SJCRH30 (cell line): Measurements from ENCODE around the gene ZDHHC18. TPM values are rescaled to one million over a fixed set of nuclear protein-coding genes. Genes with fewer than 3 reads are reported as not detected.
"Not testable (repeated sequence)": the region's sequence is repeated elsewhere in the genome, so short reads cannot be mapped to it uniquely, and the experiment has no call there.

Experiments used
- DNase-seq, 2 experiments: peaks; one replicate each; pipeline ENCODE4 v3.0.0-alpha.2; 2015 to 2020
- H3K27ac ChIP-seq: fragments of 250-450 bp; sonication (Bioruptor Pico); 2 replicates; pipeline ENCODE4 v1.5.1; 2020; ENCODE audit warnings: mild to moderate bottlenecking, moderate library complexity
- H3K27me3 ChIP-seq: fragments of 250-450 bp; sonication (Bioruptor Pico); 2 replicates; pipeline ENCODE4 v1.5.1; 2020; ENCODE audit warnings: mild to moderate bottlenecking, moderate library complexity
- H3K36me3 ChIP-seq: fragments of 250-450 bp; sonication (Bioruptor Pico); 2 replicates; pipeline ENCODE4 v1.5.1; 2020; ENCODE audit warnings: mild to moderate bottlenecking, moderate library complexity
- H3K4me1 ChIP-seq: fragments of 250-450 bp; sonication (Bioruptor Pico); 2 replicates; pipeline ENCODE4 v1.5.1; 2020; ENCODE audit warnings: mild to moderate bottlenecking, moderate library complexity
- H3K4me3 ChIP-seq: fragments of 250-450 bp; sonication (Bioruptor Pico); 2 replicates; pipeline ENCODE4 v1.5.1; 2020; ENCODE audit warnings: mild to moderate bottlenecking, moderate library complexity
- H3K9me3 ChIP-seq: fragments of 250-450 bp; sonication (Bioruptor Pico); replicated peaks from 2 replicates; pipeline ENCODE4 v1.5.1; 2020; ENCODE audit warnings: mild to moderate bottlenecking, moderate library complexity
- total RNA-seq: library from RNA; depleted of rRNA; stranded (reverse); fragments of >200 nt; shearing (Covaris generic); gene quantifications from 2 replicates; pipeline ENCODE4 v1.2.3, GENCODE V29; 2014

The ZDHHC18 gene
- total RNA-seq, 1 experiment from 2014 or later, result 31.8 TPM

DNA sequence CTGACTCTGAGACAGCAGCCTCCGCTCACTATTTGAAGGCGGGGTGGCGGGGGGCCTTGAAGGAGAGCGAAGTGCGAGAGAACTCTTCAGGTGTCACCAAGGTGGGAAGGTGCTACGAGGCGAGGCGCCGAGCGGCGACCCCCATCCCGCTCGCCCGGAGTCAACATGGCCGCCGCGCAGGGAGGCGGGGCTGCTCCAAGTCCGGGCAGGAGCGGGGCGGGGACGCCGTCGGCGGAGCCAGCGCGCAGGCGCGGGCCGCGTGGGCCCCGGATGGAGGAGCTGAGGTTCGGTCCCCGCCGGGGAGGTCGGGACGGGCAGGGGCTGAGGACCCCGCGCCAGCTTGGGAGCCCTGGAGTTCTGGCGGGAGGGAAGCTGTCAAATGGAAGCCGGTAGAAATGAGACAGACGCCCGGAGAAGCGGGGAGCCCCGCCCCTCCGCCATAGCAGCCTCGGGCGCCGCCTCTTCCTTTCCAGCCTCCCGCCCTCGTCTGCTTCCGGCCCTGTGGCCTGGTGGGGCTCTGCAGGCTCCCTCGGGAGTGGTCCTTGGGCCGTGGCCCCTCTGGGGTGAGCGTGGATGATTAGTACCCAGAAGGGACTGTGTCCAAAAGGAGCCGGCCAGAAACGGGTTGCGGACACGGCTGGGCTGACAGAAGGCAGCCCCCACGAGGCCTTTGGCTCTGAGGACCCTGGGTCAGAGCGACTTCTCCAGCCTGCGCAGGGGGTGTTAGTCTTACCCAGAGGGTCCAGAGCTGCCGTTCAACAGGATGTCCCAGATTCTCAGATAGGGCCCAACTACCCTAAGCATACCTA lies 38.6 kb upstream of the ZDHHC18 start, which contains the start of gene PIGV:
Gene PIGV (plus strand): TSS at position 245 of the 809 bp plus-strand sequence. CDS start 2,866 bp downstream, outside the sequence.
- Histone ChIP-seq H3K27ac (peak within 1 kb of the TSS; percentile 77), H3K4me3 (peak within 1 kb of the TSS; percentile 68), H3K27me3 (no peaks in the 10 kb centered on the region), H3K9me3 (no peaks in the 10 kb centered on the region), H3K36me3 (peaks cover 8% of the 10 kb centered on the region), H3K4me1 (peaks cover 26% of the 10 kb centered on the region)
- peak; percentile 92 for DNase-seq

DNA sequence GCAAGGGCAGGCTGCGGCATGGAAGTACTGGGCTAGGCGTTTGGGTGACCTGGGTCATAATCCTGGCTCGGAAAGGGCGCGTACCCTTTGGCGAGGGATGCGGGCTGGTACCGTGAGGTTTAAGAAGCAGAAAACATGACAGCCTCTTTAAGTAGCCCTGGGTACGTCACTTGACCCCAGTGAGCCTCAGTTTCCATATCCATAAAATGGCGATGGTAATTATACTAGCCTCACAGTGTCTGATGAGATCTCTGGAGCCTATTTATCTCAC lies 38.0 kb upstream of the ZDHHC18 start:
- H3K9me3 ChIP-seq, result no peaks in the 10 kb centered on the region
- H3K36me3 ChIP-seq, result peaks cover 2% of the 10 kb centered on the region
- H3K27ac ChIP-seq, result peak overlapping the region; percentile 77
- no peaks in the 10 kb centered on the region for H3K27me3 ChIP-seq
- DNase-seq, result no peak
- peaks cover 24% of the 10 kb centered on the region for H3K4me1 ChIP-seq
- H3K4me3 ChIP-seq, result peak overlapping the region; percentile 68

DNA sequence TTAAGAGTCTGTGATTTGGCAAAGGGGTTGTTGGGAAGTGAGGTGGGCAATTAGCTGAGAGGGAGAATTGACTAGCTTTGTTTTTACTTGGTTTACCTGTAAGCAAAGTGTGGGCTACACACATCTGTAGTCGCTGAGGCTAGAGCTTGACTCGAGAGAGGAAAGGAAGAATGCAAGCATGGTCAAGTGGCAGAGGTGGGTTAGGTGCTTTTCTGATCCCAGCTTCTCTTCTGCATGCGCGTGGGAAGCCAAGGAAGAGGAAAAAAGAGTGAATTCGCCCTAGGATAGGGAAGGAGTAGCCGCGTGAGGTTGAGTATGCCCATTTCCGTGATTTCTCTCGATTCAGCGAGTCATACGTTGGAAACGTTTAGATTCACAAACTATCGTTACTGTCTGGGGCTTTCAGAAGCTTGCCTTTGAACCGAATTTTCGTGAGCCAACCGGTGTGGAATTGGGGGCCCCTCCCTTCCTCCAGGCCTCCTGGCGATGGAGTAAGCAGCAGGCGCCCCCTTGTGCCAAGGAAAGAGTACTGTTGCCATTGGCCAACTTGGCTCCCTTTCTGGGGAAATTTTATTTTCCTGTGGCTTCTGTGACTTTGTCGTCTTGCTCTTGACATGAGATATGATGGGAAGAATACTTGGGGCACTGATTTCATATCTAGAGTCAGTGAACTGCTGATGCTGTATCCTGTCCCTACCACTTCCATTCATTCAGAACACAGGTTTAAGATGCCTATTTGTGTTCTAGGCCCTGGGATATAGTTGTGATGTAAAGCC lies 37.5 kb upstream of the ZDHHC18 start:
- Histone ChIP-seq H3K4me1 (peaks cover 18% of the 10 kb centered on the region), H3K36me3 (no peaks in the 10 kb centered on the region), H3K27ac (peak overlapping the region; percentile 77), H3K4me3 (peak overlapping the region; percentile 68), H3K27me3 (no peaks in the 10 kb centered on the region), H3K9me3 (no peaks in the 10 kb centered on the region)
- peak; percentile 88 to 92 for DNase-seq

DNA sequence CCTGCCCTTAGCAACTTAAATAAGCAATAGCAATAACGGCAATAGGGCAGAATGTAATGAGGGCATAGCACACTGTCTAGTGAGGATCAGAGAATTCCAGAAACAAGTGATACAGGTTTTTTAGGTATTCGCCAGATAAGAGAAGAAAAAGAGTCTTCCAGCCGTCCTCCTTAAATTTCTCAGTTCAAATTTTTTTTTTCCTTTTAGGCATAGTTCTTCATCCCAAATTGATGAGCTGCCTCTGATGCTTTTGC lies 36.9 kb upstream of the ZDHHC18 start:
- Histone ChIP-seq H3K27ac (no peak overlapping the region), H3K36me3 (no peaks in the 10 kb centered on the region), H3K4me3 (no peak overlapping the region), H3K4me1 (peaks cover 16% of the 10 kb centered on the region), H3K27me3 (no peaks in the 10 kb centered on the region), H3K9me3 (no peaks in the 10 kb centered on the region)
- DNase-seq, result no peak

DNA sequence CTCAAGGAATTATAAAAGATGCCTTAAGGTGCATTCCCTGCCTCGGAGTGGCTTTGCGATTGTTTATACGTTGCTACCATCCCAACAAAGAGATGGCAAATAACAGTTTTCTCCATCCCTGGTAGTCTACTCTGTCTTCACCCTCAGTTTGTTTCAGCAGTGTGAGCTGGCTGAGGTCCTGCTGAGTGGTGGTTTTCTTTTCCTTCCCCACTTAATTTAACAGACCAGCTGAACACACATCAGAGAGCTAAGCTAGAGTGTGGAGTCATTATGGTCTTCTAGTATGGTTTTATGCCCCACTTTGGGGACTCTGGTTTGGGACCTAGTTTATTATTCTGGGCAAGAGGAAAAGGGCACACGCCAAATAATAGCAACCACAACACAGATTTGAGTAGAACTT lies 36.6 kb upstream of the ZDHHC18 start:
- no peaks in the 10 kb centered on the region for H3K9me3 ChIP-seq
- no peaks in the 10 kb centered on the region for H3K36me3 ChIP-seq
- H3K4me3 ChIP-seq, result no peak overlapping the region
- no peak for DNase-seq
- H3K27ac ChIP-seq, result no peak overlapping the region
- H3K4me1 ChIP-seq, result peaks cover 16% of the 10 kb centered on the region
- no peaks in the 10 kb centered on the region for H3K27me3 ChIP-seq

DNA sequence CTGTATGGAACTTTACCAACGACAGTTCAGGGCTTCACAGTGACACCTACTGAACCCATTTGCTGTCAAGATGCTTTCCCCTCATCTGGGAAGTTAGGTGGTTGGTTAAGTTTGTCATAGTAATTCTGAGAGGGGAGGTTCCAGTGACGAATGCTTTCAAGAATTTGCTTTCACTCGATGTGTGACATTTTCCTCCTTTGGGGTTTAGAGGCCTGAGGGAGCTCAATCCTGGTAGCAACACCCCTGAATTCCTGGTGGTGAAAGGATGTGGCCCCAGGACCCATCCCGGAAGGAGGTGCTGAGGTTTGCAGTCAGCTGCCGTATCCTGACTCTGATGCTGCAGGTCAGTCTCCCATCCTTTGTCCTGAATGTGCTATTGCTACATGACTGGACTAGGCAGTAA lies 35.9 kb upstream of the ZDHHC18 start:
- Histone ChIP-seq H3K4me1 (peaks cover 16% of the 10 kb centered on the region), H3K27me3 (no peaks in the 10 kb centered on the region), H3K27ac (no peak overlapping the region), H3K4me3 (no peak overlapping the region), H3K36me3 (no peaks in the 10 kb centered on the region), H3K9me3 (no peaks in the 10 kb centered on the region)
- DNase-seq, result no peak

DNA sequence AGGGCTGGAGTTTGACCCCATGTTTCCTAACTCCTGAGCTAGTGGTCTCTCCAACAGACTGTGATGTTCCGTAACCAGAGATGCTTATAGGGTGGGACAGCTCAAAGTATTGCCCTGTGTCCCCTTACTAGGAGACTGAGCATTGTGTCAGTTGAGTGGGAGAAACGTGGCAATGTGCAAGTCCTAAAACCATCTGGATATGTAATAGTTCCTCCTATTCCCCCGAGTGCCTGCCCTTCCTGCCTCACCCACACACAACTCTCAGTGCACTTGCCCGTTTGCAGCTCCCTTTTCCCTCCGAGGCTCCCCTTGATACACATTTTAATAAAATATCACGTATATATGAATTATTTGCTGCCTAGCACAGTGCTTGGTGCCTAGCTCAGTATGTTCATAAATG lies 35.3 kb upstream of the ZDHHC18 start:
- Histone ChIP-seq H3K4me3 (no peak overlapping the region), H3K27me3 (no peaks in the 10 kb centered on the region), H3K4me1 (peaks cover 14% of the 10 kb centered on the region), H3K36me3 (no peaks in the 10 kb centered on the region), H3K27ac (no peak overlapping the region), H3K9me3 (no peaks in the 10 kb centered on the region)
- DNase-seq, result no peak

DNA sequence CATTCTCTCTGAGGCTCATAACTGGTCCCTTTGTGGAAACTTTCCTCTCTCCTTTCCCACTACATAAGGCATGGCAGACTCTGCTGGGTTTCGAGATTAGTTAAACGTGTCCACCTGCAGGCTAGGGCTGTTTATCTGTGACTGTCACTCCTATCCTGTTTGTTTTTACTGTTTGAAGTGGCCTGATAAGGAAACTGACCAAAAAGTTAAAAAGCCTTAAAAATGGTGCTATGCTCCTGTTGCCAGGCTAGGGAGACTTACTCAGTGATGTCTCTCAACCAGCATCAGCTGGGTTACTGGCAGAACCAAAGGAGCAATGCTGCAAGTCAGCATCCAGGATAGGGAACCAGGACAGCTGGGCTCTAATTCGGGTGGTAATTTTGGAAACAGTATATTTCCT lies 34.9 kb upstream of the ZDHHC18 start:
- peaks cover 9% of the 10 kb centered on the region for H3K4me1 ChIP-seq
- H3K36me3 ChIP-seq, result no peaks in the 10 kb centered on the region
- no peak overlapping the region for H3K27ac ChIP-seq
- no peaks in the 10 kb centered on the region for H3K27me3 ChIP-seq
- no peaks in the 10 kb centered on the region for H3K9me3 ChIP-seq
- no peak for DNase-seq
- H3K4me3 ChIP-seq, result no peak overlapping the region

DNA sequence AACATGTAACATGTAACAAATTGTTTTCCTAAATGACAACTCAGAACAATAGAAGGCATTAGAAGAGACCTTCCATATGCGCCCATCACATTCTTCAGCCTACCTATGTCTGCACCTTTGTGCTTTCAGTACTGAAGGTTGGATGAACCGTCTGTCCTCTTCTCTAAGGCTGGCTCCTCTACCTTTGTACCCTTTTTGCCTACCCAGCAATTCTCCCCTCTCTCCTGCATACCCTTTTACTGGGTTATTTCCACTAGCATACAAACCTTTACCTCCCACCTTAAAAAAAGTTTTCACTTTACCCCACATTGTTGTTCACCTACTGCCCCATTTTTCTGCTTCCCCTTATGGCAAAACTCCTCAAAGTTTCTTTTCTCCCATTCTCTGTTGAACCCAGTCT lies 33.6 kb upstream of the ZDHHC18 start:
- Histone ChIP-seq H3K36me3 (no peaks in the 10 kb centered on the region), H3K27me3 (no peaks in the 10 kb centered on the region), H3K9me3 (no peaks in the 10 kb centered on the region), H3K4me3 (no peak overlapping the region), H3K27ac (no peak overlapping the region), H3K4me1 (0 out of 2 replicates have a peak, but pooled peaks cover 7% of the 10 kb centered on the region)
- DNase-seq, result no peak

DNA sequence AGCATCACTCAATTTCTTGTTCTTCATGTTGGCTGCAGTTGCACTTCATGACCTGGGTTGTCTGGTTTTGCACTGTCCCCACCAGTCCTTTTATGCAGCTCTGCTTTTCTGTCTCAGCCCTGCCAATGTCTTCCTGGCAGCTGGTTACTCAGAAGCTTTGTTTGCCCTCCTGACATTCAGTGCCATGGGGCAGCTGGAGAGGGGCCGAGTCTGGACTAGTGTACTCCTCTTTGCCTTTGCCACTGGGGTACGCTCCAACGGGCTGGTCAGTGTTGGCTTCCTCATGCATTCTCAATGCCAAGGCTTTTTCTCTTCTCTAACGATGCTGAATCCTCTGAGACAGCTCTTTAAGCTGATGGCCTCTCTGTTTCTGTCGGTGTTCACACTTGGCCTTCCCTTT lies 32.1 kb upstream of the ZDHHC18 start:
- Histone ChIP-seq H3K27ac (no peak overlapping the region), H3K9me3 (no peaks in the 10 kb centered on the region), H3K27me3 (no peaks in the 10 kb centered on the region), H3K4me3 (no peak overlapping the region), H3K4me1 (peaks cover 5% of the 10 kb centered on the region; the same call in 1 of the 2 replicates), H3K36me3 (no peaks in the 10 kb centered on the region)
- DNase-seq, result no peak

DNA sequence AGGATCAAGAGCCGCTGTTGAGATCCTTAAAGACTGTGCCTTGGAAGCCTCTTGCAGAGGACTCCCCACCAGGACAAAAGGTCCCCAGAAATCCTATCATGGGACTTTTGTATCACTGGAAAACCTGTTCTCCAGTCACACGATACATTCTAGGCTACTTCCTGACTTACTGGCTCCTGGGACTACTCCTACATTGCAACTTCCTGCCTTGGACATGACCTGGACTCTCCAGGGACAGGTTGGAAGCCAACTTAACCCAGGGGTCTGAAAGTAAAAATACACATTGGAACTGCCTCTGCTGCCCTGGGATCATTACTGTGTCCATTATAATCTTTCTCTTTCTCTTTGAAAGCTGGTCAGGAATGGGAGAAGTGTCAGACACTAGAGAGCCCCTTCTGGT lies 28.9 kb upstream of the ZDHHC18 start:
- H3K4me1 ChIP-seq, result peaks cover 18% of the 10 kb centered on the region
- no peaks in the 10 kb centered on the region for H3K9me3 ChIP-seq
- H3K27ac ChIP-seq, result no peak overlapping the region
- DNase-seq, result no peak
- H3K4me3 ChIP-seq, result no peak overlapping the region
- no peaks in the 10 kb centered on the region for H3K27me3 ChIP-seq
- H3K36me3 ChIP-seq, result no peaks in the 10 kb centered on the region

DNA sequence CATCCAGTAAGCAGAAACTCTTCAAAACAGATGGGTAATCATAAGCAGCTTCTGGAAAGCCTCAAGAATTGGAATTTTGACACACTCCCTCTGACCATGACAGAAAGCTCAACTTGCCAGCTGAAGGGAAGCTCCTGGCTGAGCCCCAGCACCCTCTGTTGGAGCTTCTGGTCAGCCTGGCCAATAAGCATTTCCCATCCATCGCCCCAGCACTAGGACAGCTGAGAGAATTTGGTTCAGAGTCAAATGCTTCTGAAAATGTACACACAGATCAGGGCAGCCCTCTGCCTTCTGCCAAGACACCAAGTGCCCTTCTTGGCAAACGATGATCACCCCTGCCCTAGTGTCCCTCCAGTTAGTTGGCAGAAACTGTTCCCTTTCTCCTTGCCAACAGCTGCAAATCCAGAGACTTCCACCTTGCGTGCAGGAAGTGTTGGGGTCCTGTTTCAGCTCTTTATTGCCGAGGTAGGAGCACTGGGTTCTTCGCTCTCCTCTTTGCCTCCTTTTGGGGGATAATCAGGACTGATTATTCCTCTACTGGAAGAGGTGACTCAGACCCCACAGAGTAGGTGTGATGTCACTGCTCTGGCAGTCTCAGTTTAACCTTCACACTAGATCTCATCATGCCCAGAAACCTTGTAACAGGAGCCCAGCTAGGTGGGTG lies 26.9 kb upstream of the ZDHHC18 start:
- H3K27ac ChIP-seq, result peak overlapping the region; percentile 25
- peak; percentile 52 to 75 for DNase-seq
- H3K4me3 ChIP-seq, result no peak overlapping the region
- H3K27me3 ChIP-seq, result no peaks in the 10 kb centered on the region
- no peaks in the 10 kb centered on the region for H3K9me3 ChIP-seq
- H3K4me1 ChIP-seq, result peaks cover 18% of the 10 kb centered on the region
- H3K36me3 ChIP-seq, result no peaks in the 10 kb centered on the region

DNA sequence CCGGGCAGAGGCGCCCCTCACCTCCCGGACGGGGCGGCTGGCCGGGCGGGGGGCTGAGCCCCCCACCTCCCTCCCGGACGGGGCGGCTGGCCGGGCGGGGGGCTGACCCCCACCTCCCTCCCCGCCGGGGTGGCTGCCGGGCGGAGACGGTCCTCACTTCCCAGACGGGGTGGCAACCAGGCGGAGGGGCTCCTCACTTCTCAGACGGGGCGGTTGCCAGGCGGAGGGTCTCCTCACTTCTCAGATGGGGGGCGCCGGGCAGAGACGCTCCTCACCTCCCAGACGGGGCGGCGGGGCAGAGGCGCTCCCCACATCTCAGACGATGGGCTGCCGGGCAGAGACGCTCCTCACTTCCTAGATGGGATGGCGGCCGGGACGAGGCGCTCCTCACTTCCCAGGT lies 22.6 kb upstream of the ZDHHC18 start:
- H3K9me3 ChIP-seq, DNase-seq, H3K27ac ChIP-seq, H3K4me3 ChIP-seq, H3K27me3 ChIP-seq, H3K36me3 ChIP-seq: not testable (repeated sequence)
- H3K4me1 ChIP-seq, result peaks cover 18% of the 10 kb centered on the region

DNA sequence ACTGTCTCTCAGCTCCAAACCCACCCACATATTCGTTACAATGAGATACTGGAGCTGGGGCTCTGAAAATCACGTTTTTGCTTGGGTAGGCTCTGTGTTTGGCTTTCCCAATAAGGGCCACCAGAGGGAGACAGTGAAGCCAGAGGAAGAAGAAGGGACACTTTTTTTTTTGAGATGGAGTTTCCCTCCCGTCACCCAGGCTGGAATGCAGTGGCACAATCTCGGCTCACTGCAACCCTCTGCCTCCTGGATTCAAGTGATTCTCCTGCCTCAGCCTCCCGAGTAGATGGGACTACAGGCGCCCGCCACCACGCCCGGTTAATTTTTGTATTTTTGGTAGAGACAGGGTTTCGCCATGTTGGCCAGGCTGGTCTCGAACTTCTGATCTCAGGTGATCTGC lies 16.4 kb upstream of the ZDHHC18 start:
- H3K27ac ChIP-seq, H3K27me3 ChIP-seq, H3K9me3 ChIP-seq, H3K4me1 ChIP-seq, H3K4me3 ChIP-seq, H3K36me3 ChIP-seq: not testable (repeated sequence)
- peak; percentile 77 to 90 for DNase-seq

DNA sequence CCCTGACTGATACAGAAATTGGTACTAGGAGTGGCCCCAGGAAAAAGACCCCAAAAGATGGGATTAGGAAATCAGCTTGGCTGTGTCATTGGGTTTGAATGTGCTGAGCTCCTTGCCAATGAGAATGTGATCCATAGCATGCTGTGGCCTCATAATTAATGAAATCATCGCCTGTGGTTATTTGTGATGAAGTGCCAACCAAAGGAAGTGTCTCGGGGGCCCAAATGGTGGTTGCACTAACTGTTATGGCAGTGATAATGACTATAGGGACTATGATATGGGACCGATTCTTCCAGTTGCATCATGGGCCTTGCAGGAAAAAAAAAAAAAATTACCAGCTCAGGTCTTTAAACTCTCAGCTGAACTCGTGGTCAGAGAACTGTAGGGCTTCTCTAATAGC lies 15.4 kb upstream of the ZDHHC18 start:
- H3K4me3 ChIP-seq, result no peak overlapping the region
- no peak overlapping the region for H3K27ac ChIP-seq
- H3K27me3 ChIP-seq, result no peaks in the 10 kb centered on the region
- no peaks in the 10 kb centered on the region for H3K4me1 ChIP-seq
- no peaks in the 10 kb centered on the region for H3K9me3 ChIP-seq
- no peaks in the 10 kb centered on the region for H3K36me3 ChIP-seq
- no peak for DNase-seq
